Panc1 (cell line): ENCODE results near the gene TPCN1.

Experiments
- POLR2AphosphoS5 ChIP-seq: IDR thresholded peaks from 2 replicates; pipeline ENCODE4 v1.6.1; 2012; ENCODE audit warnings: mild to moderate bottlenecking, low read depth, low read length, moderate library complexity
- TF ChIP-seq, protein P1 (sequence below): fragments of 450-650 bp; IDR thresholded peaks from 2 replicates; pipeline ENCODE4 v1.5.1; 2017; ENCODE audit warnings: mild to moderate bottlenecking
- TF ChIP-seq, protein P2 (sequence below), 2 experiments: IDR thresholded peaks; 2 replicates each; pipeline ENCODE4 v1.6.1; 2011 to 2012; ENCODE audit warnings: low read depth in 2 of 2, control low read depth in 1 of 2, low read length in 1 of 2, mild to moderate bottlenecking in 1 of 2, moderate library complexity in 1 of 2; ENCODE audit not compliant: insufficient read depth in 1 of 2

DNA sequence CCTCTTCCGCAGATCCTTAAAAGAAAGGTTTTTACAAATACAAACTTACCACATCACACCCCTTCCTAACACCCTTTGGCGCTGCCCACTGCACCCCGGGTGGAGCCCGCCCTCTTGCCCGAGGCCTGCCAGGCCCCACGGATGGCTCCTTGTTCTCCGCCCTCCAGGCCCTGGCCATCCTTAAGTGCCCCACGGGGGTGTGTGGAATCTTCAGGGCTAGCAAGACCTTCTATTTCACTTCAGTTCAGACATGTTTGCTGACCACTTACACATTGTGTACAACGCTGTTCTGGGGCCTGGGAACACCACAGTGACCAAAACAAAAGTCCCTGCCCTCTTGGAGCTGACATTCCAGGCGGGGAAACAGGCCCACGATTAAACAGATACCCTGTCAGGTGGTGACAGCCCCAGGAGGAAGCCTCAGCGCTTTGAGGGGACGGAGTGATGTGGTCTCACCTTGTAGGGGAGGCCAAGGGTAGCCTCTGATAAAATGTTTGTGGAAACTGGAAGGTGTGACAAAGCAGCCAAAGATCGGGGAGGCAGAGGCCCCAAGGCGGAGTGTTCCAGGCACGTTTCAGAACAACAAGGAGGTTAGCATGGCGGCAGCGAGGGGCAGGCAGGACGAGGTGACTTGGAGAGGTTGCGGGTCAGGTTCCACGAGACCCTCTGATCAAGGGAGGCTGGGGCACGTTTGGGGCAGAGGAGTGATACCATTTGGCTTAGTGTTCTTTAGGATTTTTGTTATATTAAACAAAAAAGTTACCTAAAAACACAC lies 27.0 kb downstream of the TPCN1 start:
- TF ChIP-seq, protein P1, sequence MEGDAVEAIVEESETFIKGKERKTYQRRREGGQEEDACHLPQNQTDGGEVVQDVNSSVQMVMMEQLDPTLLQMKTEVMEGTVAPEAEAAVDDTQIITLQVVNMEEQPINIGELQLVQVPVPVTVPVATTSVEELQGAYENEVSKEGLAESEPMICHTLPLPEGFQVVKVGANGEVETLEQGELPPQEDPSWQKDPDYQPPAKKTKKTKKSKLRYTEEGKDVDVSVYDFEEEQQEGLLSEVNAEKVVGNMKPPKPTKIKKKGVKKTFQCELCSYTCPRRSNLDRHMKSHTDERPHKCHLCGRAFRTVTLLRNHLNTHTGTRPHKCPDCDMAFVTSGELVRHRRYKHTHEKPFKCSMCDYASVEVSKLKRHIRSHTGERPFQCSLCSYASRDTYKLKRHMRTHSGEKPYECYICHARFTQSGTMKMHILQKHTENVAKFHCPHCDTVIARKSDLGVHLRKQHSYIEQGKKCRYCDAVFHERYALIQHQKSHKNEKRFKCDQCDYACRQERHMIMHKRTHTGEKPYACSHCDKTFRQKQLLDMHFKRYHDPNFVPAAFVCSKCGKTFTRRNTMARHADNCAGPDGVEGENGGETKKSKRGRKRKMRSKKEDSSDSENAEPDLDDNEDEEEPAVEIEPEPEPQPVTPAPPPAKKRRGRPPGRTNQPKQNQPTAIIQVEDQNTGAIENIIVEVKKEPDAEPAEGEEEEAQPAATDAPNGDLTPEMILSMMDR, result no peak
- no peak for TF ChIP-seq POLR2AphosphoS5
- TF ChIP-seq, protein P2, sequence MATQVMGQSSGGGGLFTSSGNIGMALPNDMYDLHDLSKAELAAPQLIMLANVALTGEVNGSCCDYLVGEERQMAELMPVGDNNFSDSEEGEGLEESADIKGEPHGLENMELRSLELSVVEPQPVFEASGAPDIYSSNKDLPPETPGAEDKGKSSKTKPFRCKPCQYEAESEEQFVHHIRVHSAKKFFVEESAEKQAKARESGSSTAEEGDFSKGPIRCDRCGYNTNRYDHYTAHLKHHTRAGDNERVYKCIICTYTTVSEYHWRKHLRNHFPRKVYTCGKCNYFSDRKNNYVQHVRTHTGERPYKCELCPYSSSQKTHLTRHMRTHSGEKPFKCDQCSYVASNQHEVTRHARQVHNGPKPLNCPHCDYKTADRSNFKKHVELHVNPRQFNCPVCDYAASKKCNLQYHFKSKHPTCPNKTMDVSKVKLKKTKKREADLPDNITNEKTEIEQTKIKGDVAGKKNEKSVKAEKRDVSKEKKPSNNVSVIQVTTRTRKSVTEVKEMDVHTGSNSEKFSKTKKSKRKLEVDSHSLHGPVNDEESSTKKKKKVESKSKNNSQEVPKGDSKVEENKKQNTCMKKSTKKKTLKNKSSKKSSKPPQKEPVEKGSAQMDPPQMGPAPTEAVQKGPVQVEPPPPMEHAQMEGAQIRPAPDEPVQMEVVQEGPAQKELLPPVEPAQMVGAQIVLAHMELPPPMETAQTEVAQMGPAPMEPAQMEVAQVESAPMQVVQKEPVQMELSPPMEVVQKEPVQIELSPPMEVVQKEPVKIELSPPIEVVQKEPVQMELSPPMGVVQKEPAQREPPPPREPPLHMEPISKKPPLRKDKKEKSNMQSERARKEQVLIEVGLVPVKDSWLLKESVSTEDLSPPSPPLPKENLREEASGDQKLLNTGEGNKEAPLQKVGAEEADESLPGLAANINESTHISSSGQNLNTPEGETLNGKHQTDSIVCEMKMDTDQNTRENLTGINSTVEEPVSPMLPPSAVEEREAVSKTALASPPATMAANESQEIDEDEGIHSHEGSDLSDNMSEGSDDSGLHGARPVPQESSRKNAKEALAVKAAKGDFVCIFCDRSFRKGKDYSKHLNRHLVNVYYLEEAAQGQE (IDR thresholded peaks at IDR 0.05; ENCODE audit: insufficient read depth in 1 of 2, low read depth in 2 of 2, low read length in 1 of 2), result no peak
